HUES48 (cell line): ENCODE data around the gene STK38.
"Not testable (repeated sequence)": the region's sequence is repeated elsewhere in the genome, so short reads cannot be mapped to it uniquely, and the experiment has no call there.

Source experiments
- H3K27ac ChIP-seq: one replicate; pipeline ENCODE4 v1.7.0; 2013; ENCODE audit warnings: low read depth, low read length, inconsistent platforms
- H3K27me3 ChIP-seq: 2 replicates; pipeline ENCODE4 v1.6.1; 2013; ENCODE audit warnings: mild to moderate bottlenecking, low read length; ENCODE audit not compliant: control insufficient read depth, insufficient read depth
- H3K36me3 ChIP-seq: 2 replicates; pipeline ENCODE4 v1.6.1; 2013; ENCODE audit warnings: low read length; ENCODE audit not compliant: control insufficient read depth, insufficient read depth
- H3K4me1 ChIP-seq: 2 replicates; pipeline ENCODE4 v1.6.1; 2013; ENCODE audit warnings: mild to moderate bottlenecking, low read length; ENCODE audit not compliant: control insufficient read depth, insufficient read depth
- H3K4me3 ChIP-seq: 2 replicates; pipeline ENCODE4 v1.5.1; 2013; ENCODE audit warnings: mild to moderate bottlenecking, low read depth, low read length
- H3K9ac ChIP-seq: 2 replicates; pipeline ENCODE4 v1.6.1; 2013; ENCODE audit warnings: mild to moderate bottlenecking, low read depth, low read length, moderate library complexity
- H3K9me3 ChIP-seq: 2 replicates; pipeline ENCODE4 v1.6.1; 2013; ENCODE audit warnings: low read length; ENCODE audit not compliant: control insufficient read depth, insufficient read depth

The STK38 gene

DNA sequence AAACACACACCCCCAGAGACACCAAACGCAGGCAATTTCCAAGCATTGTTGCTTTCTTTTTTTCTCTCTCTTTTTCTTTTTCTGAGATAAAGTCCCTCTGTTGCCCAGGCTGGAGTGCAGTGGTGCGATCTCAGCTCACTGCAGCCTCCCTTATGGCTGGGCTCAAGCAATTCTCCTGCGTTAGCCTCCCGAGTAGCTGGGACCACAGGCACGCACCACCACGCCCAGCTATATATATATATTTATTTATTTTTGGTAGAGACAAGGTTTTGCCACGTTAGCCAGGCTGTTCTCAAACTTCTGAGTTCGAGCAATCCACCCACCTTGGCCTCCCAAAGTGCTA lies 32.9 kb upstream of the STK38 start:
- no peak overlapping the region; the same call in 1 of the 2 replicates for H3K4me3 ChIP-seq
- peaks cover 7% of the 10 kb centered on the region for H3K4me1 ChIP-seq
- H3K27me3 ChIP-seq: no peaks in the 10 kb centered on the region
- peak overlapping the region; percentile 50 for H3K27ac ChIP-seq
- peak overlapping the region; percentile 4; the same call in 1 of the 2 replicates for H3K9ac ChIP-seq
- no peaks in the 10 kb centered on the region for H3K36me3 ChIP-seq
- no peaks in the 10 kb centered on the region for H3K9me3 ChIP-seq

DNA sequence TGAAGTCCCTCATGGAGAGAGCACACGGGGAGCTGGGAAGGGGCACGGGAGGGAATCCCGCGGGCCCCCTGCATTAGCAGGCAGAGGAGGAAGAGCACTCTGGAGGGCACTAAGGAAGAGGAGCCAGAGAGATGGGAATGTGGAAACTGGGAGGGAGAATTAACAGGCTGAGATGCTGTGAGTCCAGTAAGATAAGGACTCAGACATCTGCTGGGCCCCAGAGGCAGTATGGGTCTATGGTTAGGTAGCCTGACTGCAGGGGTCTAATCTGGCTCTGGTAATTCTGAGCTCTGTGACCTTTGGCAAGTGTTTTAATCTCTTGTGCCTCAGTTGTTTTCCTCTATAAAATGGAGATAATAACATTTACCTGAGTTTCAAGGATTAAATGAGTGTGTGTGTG lies 31.2 kb upstream of the STK38 start:
- H3K27ac ChIP-seq: no peak overlapping the region
- no peaks in the 10 kb centered on the region for H3K27me3 ChIP-seq
- H3K9ac ChIP-seq: no peak overlapping the region
- no peak overlapping the region for H3K4me3 ChIP-seq
- peaks cover 7% of the 10 kb centered on the region for H3K4me1 ChIP-seq
- no peaks in the 10 kb centered on the region for H3K9me3 ChIP-seq
- no peaks in the 10 kb centered on the region for H3K36me3 ChIP-seq

DNA sequence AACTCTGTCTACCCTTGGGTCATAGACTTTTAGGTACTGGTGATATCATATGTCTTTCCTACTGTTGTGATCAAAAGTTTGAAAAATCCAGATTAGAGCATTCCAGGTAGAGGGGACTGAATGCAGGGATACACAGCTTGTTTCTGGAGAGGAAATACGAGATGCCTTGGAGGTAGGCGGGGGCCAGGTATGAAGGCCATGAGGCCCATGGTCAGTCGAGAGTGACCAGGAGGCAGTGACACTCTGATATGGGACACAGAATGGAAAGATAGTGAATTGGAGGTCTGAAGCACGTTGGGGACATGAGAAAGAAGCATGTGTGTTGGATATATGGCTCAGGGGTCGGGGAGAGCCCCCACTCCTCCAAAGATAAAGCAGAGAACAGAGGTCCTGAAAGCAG lies 30.8 kb upstream of the STK38 start:
- Histone ChIP-seq H3K36me3 (no peaks in the 10 kb centered on the region), H3K27ac (no peak overlapping the region), H3K9ac (no peak overlapping the region), H3K27me3 (no peaks in the 10 kb centered on the region), H3K9me3 (no peaks in the 10 kb centered on the region), H3K4me1 (peaks cover 7% of the 10 kb centered on the region), H3K4me3 (no peak overlapping the region)

DNA sequence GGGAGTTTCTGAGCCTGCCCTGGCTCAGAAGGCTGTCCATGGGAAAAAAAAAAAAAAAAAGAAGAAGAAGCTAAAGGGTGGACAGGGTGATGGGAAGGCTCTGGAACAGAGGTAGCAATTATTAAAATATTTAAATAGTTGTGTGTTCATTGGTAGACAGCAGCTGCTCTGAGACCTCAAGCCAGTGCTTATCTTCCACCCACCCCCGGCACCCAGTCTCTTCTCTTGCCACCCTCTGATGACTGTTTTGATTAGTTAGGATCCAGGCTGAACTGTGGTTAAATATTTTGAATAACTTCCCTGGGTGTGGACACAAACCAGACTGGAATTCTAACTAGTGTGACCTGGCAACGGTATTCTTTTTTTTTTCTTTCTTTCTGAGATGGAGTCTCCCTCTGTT lies 30.0 kb upstream of the STK38 start:
- H3K4me1 ChIP-seq: peaks cover 7% of the 10 kb centered on the region

DNA sequence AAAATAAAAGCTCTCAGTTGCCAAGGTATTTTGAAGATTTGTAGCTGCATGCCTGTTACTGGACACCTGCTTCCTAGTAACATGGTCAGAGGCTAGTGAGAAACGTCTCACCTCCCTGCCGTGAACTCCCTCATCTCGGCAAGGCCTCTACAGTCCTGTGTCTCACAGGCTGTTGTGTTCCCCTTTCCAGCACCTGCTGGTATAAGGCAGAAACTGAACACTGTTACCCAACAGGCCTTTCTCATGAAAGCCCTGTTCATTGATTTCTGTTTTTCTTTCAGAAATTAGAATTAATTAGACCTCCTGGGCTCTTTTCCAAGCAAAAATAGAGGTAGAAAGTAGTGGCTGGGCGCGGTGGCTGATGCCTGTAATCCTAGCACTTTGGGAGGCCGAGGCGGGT lies 29.3 kb upstream of the STK38 start:
- no peaks in the 10 kb centered on the region for H3K36me3 ChIP-seq
- no peaks in the 10 kb centered on the region for H3K27me3 ChIP-seq
- H3K27ac ChIP-seq: no peak overlapping the region
- H3K9me3 ChIP-seq: no peaks in the 10 kb centered on the region
- peaks cover 7% of the 10 kb centered on the region for H3K4me1 ChIP-seq
- H3K9ac ChIP-seq: no peak overlapping the region
- no peak overlapping the region for H3K4me3 ChIP-seq

More for the DNA sequence above, 30.0 kb upstream of the STK38 start:
- Histone ChIP-seq H3K27me3 (no peaks in the 10 kb centered on the region), H3K36me3 (no peaks in the 10 kb centered on the region), H3K9ac (no peak overlapping the region), H3K9me3 (no peaks in the 10 kb centered on the region), H3K4me3 (no peak overlapping the region), H3K27ac (no peak overlapping the region)

DNA sequence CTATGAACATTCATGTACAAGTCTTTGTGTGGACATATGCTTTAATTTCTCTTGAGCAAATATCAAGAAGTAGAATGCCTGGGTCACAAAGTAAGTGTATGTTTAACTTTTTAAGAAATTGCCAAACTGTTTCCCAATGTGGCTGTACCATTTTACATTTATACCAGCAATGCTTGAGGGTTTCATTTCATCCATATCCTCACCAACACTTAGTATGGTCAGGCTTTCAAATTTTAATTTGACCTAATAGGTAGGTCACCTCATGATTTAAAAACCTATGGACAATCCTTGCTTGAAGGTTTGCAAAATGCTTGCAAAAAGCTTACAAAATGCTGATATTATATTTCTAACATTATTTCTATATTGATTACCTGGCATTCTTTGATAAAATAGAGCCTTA lies 27.4 kb upstream of the STK38 start:
- no peaks in the 10 kb centered on the region for H3K9me3 ChIP-seq
- no peaks in the 10 kb centered on the region for H3K36me3 ChIP-seq
- no peaks in the 10 kb centered on the region for H3K27me3 ChIP-seq
- no peak overlapping the region for H3K9ac ChIP-seq
- H3K27ac ChIP-seq: no peak overlapping the region
- no peak overlapping the region for H3K4me3 ChIP-seq
- H3K4me1 ChIP-seq: peaks cover 3% of the 10 kb centered on the region

DNA sequence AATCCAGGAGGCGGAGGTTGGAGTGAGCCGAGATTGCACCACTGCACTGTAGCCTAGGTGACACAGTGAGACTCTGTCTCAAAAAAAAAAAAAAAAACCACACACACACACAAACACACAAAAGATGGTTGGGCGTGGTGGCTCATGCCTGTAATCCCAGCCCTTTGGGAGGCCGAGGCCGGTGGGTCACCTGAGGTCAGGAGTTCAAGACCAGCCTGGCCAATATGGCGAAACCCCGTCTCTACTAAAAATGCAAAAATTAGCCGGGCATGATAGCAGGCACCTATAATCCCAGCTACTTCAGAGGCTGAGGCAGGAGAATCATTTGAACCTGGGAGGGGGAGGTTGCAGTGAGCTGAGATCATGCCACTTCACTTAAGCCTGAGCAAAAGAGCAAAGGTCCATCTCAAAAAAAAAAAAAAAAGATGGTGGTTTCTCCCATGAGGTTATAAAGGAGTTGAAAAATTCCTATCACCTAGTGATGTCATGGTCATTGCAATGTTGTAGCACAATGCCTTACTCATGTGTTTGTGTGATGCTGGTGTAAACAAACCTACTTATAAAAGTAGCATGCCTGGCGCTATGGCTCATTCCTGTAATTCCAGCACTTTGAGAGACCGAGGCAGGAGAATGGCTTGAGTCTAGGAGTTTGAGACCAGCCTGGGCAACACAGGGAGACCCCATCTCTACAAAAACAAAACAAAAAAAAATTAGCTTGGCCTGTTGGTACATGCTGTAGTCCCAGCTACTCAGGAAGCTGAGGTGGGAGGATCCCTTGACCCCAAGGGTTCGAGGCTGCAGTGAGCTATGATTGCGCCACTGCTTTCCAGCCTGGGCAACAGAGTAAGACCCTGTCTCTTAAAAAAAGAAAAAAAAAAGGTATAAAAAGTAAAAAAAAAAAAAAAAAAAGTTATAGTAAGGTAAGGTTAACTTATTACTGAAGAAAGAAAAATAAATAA lies 25.4 kb upstream of the STK38 start:
- not testable (repeated sequence) for H3K27me3 ChIP-seq, H3K9me3 ChIP-seq, H3K4me1 ChIP-seq, H3K36me3 ChIP-seq, H3K4me3 ChIP-seq, H3K27ac ChIP-seq, H3K9ac ChIP-seq

DNA sequence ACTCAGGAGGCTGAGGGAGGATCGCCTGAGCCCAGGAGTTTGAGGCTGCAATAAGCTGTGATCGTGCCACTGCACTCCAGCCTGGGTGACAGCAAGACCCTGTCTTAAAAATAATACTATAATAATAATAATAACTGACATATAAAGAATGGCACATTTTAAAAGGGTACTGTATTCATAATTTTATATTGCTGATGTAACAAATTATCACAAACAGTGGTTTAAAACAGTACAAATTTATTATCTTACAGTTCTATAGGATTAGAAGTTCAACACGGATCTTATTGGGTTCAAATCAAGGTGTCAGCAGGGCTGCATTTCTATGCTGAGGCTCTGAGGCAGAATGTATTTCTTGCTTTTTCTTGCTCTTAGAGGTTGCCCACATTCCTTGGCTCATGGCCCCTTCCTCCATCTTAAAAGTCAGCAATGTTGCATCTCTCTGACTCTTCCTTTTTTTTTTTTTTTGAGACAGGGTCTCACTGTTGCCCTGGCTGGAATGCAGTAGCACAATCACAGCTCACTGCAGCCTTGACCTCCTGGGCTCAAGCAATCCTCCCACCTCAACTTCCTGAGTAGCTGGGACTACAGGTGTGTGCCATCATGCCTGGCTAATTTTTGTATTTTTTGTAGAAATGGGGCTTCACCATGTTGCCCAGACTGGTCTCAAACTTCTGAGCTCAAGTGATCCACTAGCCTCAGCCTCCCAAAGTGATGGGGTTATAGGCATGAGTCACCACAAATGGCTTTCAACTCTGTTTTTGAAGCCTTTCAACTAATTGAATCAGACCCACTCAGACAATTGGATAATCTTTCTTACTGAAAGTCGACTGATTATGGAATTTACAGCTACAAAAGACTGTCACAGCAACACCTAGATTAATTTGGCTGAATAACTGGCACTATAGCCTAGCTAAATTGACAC lies 24.1 kb upstream of the STK38 start:
- no peak overlapping the region for H3K9ac ChIP-seq
- no peaks in the 10 kb centered on the region for H3K9me3 ChIP-seq

DNA sequence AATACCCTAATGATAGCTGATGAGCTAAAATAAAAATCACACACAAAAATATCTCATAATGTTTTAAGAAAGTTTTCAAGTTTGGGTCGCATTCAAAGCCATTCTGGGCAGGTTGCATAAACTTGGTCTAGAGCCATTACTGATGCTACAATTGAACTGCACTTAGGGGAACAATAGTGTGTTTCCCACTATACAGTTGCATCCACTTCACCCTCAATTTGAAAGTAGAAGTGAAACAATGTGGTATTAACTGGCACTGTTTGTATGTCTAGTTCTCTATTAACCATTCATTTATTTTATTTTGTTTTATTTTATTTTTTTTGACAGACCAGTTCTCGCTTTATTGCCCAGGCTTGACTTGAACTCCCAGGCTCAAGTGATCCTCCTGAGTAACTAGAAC lies 23.0 kb upstream of the STK38 start:
- Histone ChIP-seq H3K27me3 (no peaks in the 10 kb centered on the region), H3K4me1 (no peaks in the 10 kb centered on the region), H3K36me3 (no peaks in the 10 kb centered on the region), H3K9ac (no peak overlapping the region), H3K27ac (no peak overlapping the region), H3K9me3 (no peaks in the 10 kb centered on the region), H3K4me3 (no peak overlapping the region)

More for the DNA sequence above, 24.1 kb upstream of the STK38 start:
- no peaks in the 10 kb centered on the region for H3K27me3 ChIP-seq
- H3K36me3 ChIP-seq: no peaks in the 10 kb centered on the region
- H3K4me1 ChIP-seq: no peaks in the 10 kb centered on the region
- no peak overlapping the region for H3K27ac ChIP-seq
- no peak overlapping the region for H3K4me3 ChIP-seq

DNA sequence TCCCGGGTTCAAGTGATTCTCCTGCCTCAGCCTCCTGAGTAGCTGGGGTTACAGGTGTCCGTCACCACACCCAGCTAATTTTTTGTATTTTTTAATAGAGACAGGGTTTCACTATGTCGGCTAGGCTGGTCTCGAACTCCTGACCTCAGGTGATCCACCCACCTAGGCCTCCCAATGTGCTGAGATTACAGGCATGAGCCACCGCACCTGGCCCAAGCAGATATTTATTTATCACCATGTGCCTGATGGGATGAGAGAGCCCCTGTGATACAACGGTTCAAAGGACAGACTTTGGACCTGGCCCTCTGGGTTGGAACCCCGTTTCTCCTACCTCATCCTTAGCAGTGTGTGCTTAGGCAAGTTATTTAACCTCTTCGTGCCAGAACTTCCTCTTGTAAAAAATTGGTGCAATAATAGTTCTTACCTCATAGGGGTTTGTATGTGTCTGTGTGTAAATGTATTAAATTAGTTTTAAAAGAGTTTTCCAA lies 19.2 kb upstream of the STK38 start:
- Histone ChIP-seq H3K27ac (no peak overlapping the region), H3K4me1 (no peaks in the 10 kb centered on the region), H3K36me3 (no peaks in the 10 kb centered on the region), H3K4me3 (no peak overlapping the region), H3K9me3 (no peaks in the 10 kb centered on the region), H3K9ac (no peak overlapping the region), H3K27me3 (no peaks in the 10 kb centered on the region)

DNA sequence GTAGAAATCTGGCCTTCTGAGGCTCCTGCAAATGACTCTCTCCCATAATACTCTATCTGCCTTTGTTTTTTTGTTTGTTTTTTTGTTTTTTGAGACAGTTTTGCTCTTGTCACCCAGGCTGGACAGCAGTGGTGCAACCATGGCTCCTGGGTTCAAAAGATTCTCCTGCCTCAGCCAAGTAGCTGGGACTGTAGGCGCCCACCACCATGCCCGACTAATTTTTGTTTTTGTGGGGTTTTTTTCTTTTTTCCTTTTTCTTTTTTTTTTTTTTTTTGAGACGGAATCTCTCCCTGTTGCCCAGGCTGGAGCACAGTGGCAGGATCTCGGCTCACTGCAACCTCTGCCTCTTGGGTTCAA lies 16.6 kb upstream of the STK38 start:
- Histone ChIP-seq H3K4me1 (no peaks in the 10 kb centered on the region), H3K4me3 (no peak overlapping the region), H3K9me3 (no peaks in the 10 kb centered on the region), H3K27me3 (no peaks in the 10 kb centered on the region), H3K36me3 (no peaks in the 10 kb centered on the region), H3K9ac (no peak overlapping the region), H3K27ac (no peak overlapping the region)
